HepG2 (cell line): Measurements from ENCODE around the gene CTXN3. TPM values are rescaled to one million over a fixed set of nuclear protein-coding genes. Genes with fewer than 3 reads are reported as not detected.

Experiments used
- ATAC-seq: fragments of 200-7000 bp; cut with Tn5 transposase; 3 replicates; pipeline ENCODE4 v1.9.1; 2020; ENCODE audit warnings: mild to moderate bottlenecking, moderate library complexity
- BruUV-seq: library from RNA; stranded (reverse); fragments of 400-500 nt; replicated peaks from 2 replicates; lab custom pipeline; 2021; lab: Mats Ljungman, UMichigan
- CTCF ChIA-PET: fragments of 300-600 bp; formaldehyde crosslinking; extraction: SDS; loops from one replicate; lab custom pipeline; 2021; ENCODE audit warnings: low total read pairs, inconsistent platforms, low intra/inter-chr PET ratio; lab: Yijun Ruan, JAX
- POLR2A ChIA-PET: fragments of 350-600 bp; sonication (Branson Sonifier 250); formaldehyde crosslinking; loops from one replicate; lab custom pipeline; 2020; ENCODE audit warnings: antibody characterized with exemption, inconsistent platforms; lab: Yijun Ruan, JAX
- DNase-seq: peaks from one replicate; pipeline ENCODE4 v3.0.0-alpha.2; 2015; ENCODE audit warnings: low spot score
- FAIRE-seq: peaks from 3 replicates; lab custom pipeline; 2011; peaks lifted over from hg19 to GRCh38; lab: Jason Lieb, UNC
- H2AFZ ChIP-seq: one replicate; pipeline ENCODE4 v1.6.1; 2011; ENCODE audit warnings: low read length, inconsistent platforms
- H3K27ac ChIP-seq: fragments of 300-600 bp; 3 replicates; pipeline ENCODE4 v1.8.0; 2011; ENCODE audit warnings: mixed run types, mild to moderate bottlenecking, mixed read lengths, low read length, inconsistent platforms; ENCODE audit not compliant: insufficient read depth; ENCODE audit errors: extremely low read length
- H3K27me3 ChIP-seq, 2 experiments: fragments of 200-600 bp in 1 of 2; 2 replicates in 1 of 2; 3 replicates in 1 of 2; pipeline versions ENCODE4 v1.6.0 to v1.8.0; 2011; ENCODE audit warnings: low read length in 2 of 2, mild to moderate bottlenecking in 2 of 2, moderate library complexity in 2 of 2, inconsistent platforms in 1 of 2; ENCODE audit not compliant: insufficient read depth in 2 of 2, control insufficient read depth in 1 of 2
- H3K36me3 ChIP-seq, 2 experiments: fragments of 200-600 bp in 1 of 2; replicated peaks in 1 of 2; 2 replicates in 1 of 2; 3 replicates in 1 of 2; pipeline versions ENCODE4 v1.5.1 to v1.8.0; 2011; ENCODE audit warnings: low read length in 2 of 2, inconsistent platforms in 1 of 2; ENCODE audit not compliant: insufficient read depth in 2 of 2, control insufficient read depth in 1 of 2
- H3K4me1 ChIP-seq: 2 replicates; pipeline ENCODE4 v1.5.1; 2012; ENCODE audit warnings: low read length, inconsistent platforms; ENCODE audit not compliant: insufficient read depth
- H3K4me2 ChIP-seq: 2 replicates; pipeline ENCODE4 v1.6.0; 2011; ENCODE audit warnings: low read depth, low read length, inconsistent platforms
- H3K4me3 ChIP-seq, 3 experiments: fragments of 200-600 bp in 1 of 3; sonication (generic), shearing (Covaris generic) in 1 of 3; replicated peaks in 1 of 3; 2 replicates each; pipeline ENCODE4 v1.5.1; 2011 to 2016; ENCODE audit warnings: low read length in 3 of 3, inconsistent platforms in 2 of 3, low read depth in 2 of 3, mild to moderate bottlenecking in 2 of 3, control low read depth in 1 of 3, mixed read lengths in 1 of 3; ENCODE audit not compliant: insufficient read depth in 1 of 3
- H3K79me2 ChIP-seq: one replicate; pipeline ENCODE4 v1.6.1; 2011; ENCODE audit warnings: low read length, inconsistent platforms; ENCODE audit not compliant: insufficient read depth
- H3K9ac ChIP-seq: 2 replicates; pipeline ENCODE4 v1.6.0; 2011; ENCODE audit warnings: mild to moderate bottlenecking, low read depth, low read length, inconsistent platforms; ENCODE audit not compliant: insufficient read depth
- H3K9me3 ChIP-seq: 2 replicates; pipeline ENCODE4 v1.5.1; 2012; ENCODE audit warnings: mild to moderate bottlenecking, low read length
- H4K20me1 ChIP-seq: 2 replicates; pipeline ENCODE4 v1.6.0; 2011; ENCODE audit warnings: inconsistent platforms, mild to moderate bottlenecking, low read length, moderate library complexity; ENCODE audit not compliant: insufficient read depth
- ATF3 ChIP-seq: sonication (generic); formaldehyde crosslinking; IDR thresholded peaks from 2 replicates; pipeline ENCODE4 v1.4.0; 2020; ENCODE audit warnings: missing genetic modification reagents
- ERF ChIP-seq: IDR thresholded peaks from 2 replicates; pipeline ENCODE4 v1.6.1; 2018; ENCODE audit warnings: missing biosample characterization, missing genetic modification reagents
- SAFB2 ChIP-seq: sonication (generic); formaldehyde crosslinking; IDR thresholded peaks from 2 replicates; pipeline ENCODE4 v1.5.1; 2020; ENCODE audit warnings: missing genetic modification reagents, low read depth, mild to moderate bottlenecking, borderline replicate concordance
- SETDB1 ChIP-seq: sonication (generic); formaldehyde crosslinking; IDR thresholded peaks from 2 replicates; pipeline ENCODE4 v1.5.1; 2020; ENCODE audit warnings: missing genetic modification reagents, mild to moderate bottlenecking, borderline replicate concordance
- SRSF4 ChIP-seq: fragments of 200-400 bp; formaldehyde crosslinking; IDR thresholded peaks from one replicate; pipeline ENCODE4 v1.6.1; 2018; ENCODE audit warnings: mild to moderate bottlenecking, low read depth, low read length, moderate library complexity; ENCODE audit not compliant: poor library complexity, severe bottlenecking
- ZNF121 ChIP-seq: sonication (generic); formaldehyde crosslinking; IDR thresholded peaks from 2 replicates; pipeline ENCODE4 v1.5.0; 2020; ENCODE audit warnings: mild to moderate bottlenecking, missing genetic modification reagents
- ZNF3 ChIP-seq: IDR thresholded peaks from 2 replicates; pipeline ENCODE4 v1.7.0; 2017; ENCODE audit warnings: inconsistent platforms
- ZNF34 ChIP-seq: sonication (generic); formaldehyde crosslinking; IDR thresholded peaks from 2 replicates; pipeline ENCODE4 v1.4.0; 2020; ENCODE audit warnings: mild to moderate bottlenecking, missing genetic modification reagents, borderline replicate concordance
- ZNF431 ChIP-seq: sonication (generic); formaldehyde crosslinking; IDR thresholded peaks from 2 replicates; pipeline ENCODE4 v1.9.0; 2022; ENCODE audit warnings: missing genetic modification reagents, low read depth, mild to moderate bottlenecking, borderline replicate concordance
- WGBS: methylation state at CpG from one replicate; pipeline ENCODE4 v1.1.6; 2017; ENCODE audit warnings: low lambda C conversion rate; 5-methylcytosine and 5-hydroxymethylcytosine counted together
- in situ Hi-C: cut with HindIII; loops from 2 replicates; pipeline ENCODE4 v1.10.0; 2017; ENCODE audit warnings: low pct_unique_long_range_greater_than_20kb; ENCODE audit not compliant: extremely low pct_ligation_motif_present
- intact Hi-C: fragments of 100-400 bp; cut with micrococcal nuclease; formaldehyde crosslinking; loops from one replicate; pipeline ENCODE4 v1.10.0; 2022; ENCODE audit not compliant: unreplicated experiment
- polyA plus RNA-seq, 8 experiments: library from polyadenylated mRNA; depleted of rRNA in 3 of 8; stranded (reverse) in 7 of 8; unstranded in 1 of 8; fragments of >200 nt; fragmentation: Illumina TruSeq in 4 of 8; extraction: Trizol in 4 of 8; gene quantifications; 2 replicates each; pipeline versions ENCODE4 v1.2.1 to v1.2.3, GENCODE V29; 2011 to 2016; ENCODE audit warnings: low read depth in 4 of 8, missing spikeins in 1 of 8, mixed read lengths in 1 of 8; ENCODE audit not compliant: insufficient read depth in 1 of 8
- total RNA-seq, 5 experiments: library from RNA; depleted of rRNA; stranded (reverse); fragments of >200 nt; fragmentation: Illumina TruSeq; extraction: Trizol; gene quantifications; 2 replicates each; pipeline ENCODE4 v1.2.3, GENCODE V29; 2016; ENCODE audit warnings: low read depth in 1 of 5
- TF ChIP-seq, protein P1 (sequence below): sonication (generic); formaldehyde crosslinking; IDR thresholded peaks from 2 replicates; pipeline ENCODE4 v1.4.0; 2020; ENCODE audit warnings: missing genetic modification reagents
- TF ChIP-seq, protein P2 (sequence below): sonication (generic); formaldehyde crosslinking; IDR thresholded peaks from 2 replicates; pipeline ENCODE4 v1.4.0; 2020; ENCODE audit warnings: missing genetic modification reagents, mild to moderate bottlenecking, borderline replicate concordance

Gene CTXN3
- total and polyA plus RNA-seq, 2 of the 13 experiments (the other 11 are each of a cell fraction or from before 2014, with no cell fraction given), result not detected

GRCh38 chr5:127706691-127707090 lies 57.8 kb downstream of the CTXN3 start:
- DNase-seq (no peak), ATAC-seq (no peak), FAIRE-seq (no peak)
- Histone ChIP-seq H3K36me3 (no peaks in the 10 kb centered on the region), H3K27me3 (no peaks in the 10 kb centered on the region), H3K9me3 (no peaks in the 10 kb centered on the region), H3K79me2 (no peaks in the 10 kb centered on the region), H3K4me3 (no peak overlapping the region), H4K20me1 (no peaks in the 10 kb centered on the region), H3K9ac (no peak overlapping the region), H3K27ac (no peak overlapping the region), H3K4me1 (no peaks in the 10 kb centered on the region), H2AFZ (no peak overlapping the region), H3K4me2 (no peak overlapping the region)
- BruUV-seq, result no TSS peak
- TF ChIP-seq ZNF431 (CRISPR knock-in tag), result no peak
- TF ChIP-seq SETDB1 (CRISPR knock-in tag), result no peak
- no peak for TF ChIP-seq ZNF3
- TF ChIP-seq ZNF34, result no peak
- TF ChIP-seq, protein P1, sequence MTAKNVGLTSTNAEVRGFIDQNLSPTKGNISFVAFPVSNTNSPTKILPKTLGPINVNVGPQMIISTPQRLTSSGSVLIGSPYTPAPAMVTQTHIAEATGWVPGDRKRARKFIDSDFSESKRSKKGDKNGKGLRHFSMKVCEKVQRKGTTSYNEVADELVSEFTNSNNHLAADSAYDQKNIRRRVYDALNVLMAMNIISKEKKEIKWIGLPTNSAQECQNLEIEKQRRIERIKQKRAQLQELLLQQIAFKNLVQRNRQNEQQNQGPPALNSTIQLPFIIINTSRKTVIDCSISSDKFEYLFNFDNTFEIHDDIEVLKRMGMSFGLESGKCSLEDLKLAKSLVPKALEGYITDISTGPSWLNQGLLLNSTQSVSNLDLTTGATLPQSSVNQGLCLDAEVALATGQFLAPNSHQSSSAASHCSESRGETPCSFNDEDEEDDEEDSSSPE (CRISPR knock-in tag), result no peak
- TF ChIP-seq ATF3 (CRISPR knock-in tag), result no peak
- no peak for TF ChIP-seq SRSF4
- no peak for TF ChIP-seq ERF (CRISPR knock-in tag)
- TF ChIP-seq, protein P2, sequence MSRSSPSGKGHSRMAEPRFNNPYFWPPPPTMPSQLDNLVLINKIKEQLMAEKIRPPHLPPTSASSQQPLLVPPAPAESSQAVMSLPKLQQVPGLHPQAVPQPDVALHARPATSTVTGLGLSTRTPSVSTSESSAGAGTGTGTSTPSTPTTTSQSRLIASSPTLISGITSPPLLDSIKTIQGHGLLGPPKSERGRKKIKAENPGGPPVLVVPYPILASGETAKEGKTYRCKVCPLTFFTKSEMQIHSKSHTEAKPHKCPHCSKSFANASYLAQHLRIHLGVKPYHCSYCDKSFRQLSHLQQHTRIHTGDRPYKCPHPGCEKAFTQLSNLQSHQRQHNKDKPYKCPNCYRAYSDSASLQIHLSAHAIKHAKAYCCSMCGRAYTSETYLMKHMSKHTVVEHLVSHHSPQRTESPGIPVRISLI (CRISPR knock-in tag), result no peak
- no peak for TF ChIP-seq ZNF121 (CRISPR knock-in tag)
- TF ChIP-seq SAFB2 (CRISPR knock-in tag), result no peak
- POLR2A ChIA-PET, result no interaction called here
- in situ Hi-C loops (no loop called here), intact Hi-C loops (no loop called here)
- CTCF ChIA-PET, result no interaction called here
- 0% methylated on average over 1 of the region's 1 CpG for WGBS
